ENCODE data around the gene OR56B1.

OR56B1 gene

DNA sequence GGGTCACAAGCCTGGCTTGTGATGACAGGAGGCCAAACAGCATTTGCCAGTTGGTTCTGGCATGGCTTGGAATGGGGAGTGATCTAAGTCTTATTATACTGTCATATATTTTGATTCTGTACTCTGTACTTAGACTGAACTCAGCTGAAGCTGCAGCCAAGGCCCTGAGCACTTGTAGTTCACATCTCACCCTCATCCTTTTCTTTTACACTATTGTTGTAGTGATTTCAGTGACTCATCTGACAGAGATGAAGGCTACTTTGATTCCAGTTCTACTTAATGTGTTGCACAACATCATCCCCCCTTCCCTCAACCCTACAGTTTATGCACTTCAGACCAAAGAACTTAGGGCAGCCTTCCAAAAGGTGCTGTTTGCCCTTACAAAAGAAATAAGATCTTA, 843 bp downstream of the OR56B1 start:
- DNase-seq: no peak

DNA sequence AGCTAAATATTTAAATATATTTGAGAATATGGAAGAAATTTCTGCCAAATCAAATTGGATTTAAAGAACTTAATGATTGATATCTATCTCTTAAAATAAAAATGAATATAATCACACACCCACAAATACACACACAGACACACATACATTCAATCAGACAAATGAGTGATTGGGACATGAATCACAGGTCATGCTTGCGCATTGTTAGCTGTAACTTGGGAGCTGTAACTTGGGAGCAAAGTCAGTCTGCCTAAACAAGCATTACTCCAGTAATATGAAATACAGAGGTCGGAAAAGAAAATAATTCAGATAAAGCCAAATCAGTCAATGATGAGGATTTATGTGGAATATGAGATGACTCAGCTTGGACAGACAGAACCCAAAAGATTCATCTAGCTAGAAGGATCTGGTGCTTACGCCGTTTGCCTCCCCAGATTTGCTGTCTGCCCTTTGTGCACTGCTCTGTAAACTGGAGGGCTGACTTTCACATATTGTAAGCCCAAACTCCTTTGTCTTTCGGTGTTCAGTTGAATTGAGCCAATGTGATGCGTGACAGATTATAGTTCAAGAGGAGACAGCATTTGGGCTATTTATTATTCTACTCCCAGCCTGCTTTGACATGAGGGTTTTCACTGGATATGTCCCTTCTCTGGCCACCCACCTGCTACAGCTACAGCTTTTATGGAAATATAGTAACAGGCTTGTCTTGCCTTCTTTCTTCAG, 1.6 kb downstream of the OR56B1 start:
- DNase-seq: no peak

DNA sequence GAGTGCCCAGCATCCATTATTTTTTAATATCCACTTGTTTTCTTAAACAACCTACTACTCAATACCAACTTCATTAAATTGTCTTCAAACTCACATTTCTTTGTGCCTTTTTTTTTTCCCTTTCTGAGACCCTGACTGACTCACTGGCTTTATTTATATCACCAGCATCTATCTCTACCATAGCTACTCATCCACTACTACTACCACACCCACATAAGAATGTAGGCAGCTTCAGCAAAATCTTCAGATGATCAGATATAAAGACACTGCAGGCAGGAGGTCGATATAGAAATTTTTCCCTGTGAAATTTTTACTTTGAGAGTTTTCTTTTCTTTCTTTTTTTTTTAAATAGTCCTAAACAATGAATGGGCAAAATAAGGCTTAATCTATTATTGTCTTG, 2.2 kb downstream of the OR56B1 start:
- DNase-seq: no peak

DNA sequence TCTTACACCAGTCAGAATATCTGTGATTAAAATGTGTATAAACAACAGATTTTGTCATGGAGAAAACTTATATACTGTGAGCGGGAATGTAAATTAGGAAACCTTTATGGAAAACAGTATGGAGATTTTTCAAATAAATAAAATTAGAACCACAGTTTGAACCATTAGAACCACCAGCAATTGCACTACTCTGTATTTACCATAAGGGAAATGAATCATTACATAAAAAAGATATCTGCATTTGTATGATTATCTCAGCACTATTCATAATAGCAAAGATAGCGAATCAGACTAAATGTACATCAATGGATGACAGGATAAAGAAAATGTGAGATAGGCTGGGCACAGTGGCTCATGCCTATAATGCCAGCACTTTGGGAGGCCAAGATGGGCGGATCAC, 10.4 kb downstream of the OR56B1 start:
- no peak for DNase-seq

DNA sequence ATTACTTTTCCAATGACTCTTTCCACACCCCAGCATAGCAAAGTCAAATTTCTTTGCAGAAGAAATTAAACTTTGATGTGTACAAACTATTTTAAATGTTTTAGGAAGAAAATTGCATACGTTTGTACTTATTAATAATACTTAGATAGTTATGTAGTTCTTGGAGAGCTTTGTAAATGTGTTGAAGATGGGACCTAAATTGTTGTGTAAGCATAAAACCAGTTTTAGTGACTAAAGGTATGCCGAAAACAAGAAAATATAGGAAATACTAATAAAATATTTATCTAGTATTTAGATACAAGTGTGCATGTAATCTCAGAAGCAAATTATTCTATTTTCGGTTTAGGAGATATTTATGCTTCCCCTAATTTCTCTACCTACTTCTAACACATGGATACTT, 13.6 kb downstream of the OR56B1 start:
- no peak for DNase-seq

DNA sequence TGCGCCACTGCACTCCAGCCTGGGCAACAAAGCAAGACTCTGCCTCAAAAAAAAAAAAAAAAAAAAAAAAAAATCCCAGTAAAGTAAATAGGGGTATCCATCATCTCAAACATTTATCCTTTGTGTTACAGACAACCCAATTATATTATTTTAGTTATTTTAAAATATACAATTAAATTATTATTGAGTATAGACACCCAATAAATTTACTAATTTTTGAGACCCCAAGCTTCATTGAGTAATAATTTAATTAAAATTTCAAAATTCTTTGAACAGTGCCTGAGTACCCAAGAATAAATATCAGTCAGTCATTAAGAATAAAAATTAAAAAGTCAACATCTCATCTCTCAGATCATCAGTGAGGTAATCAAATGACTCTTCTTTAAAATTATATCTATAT, 17.7 kb downstream of the OR56B1 start, which contains the start of gene OR52N4:
Gene OR52N4, plus strand, starts transcription at position 301 of the 400 bp plus-strand sequence. CDS start 498 bp downstream, outside the sequence.
- DNase-seq: no peak

DNA sequence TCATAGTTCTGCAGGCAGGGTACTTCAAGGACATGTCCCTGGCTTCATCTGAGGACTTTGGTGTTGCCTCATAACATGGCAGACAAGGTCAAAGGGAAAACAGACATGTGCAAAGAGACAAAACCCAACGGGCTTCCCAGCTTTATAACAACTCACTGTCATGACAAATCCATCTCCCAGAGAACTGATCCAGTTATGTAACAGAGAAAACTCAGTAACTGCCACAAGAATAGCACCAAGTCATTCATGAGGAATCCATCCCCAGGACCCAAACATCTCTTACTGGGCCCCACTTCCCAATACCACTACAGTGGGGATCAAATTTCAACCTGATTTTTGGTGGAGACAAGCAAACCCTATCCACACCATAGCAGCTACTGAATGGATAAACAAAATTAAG, 30.8 kb downstream of the OR56B1 start:
- DNase-seq: no peak

DNA sequence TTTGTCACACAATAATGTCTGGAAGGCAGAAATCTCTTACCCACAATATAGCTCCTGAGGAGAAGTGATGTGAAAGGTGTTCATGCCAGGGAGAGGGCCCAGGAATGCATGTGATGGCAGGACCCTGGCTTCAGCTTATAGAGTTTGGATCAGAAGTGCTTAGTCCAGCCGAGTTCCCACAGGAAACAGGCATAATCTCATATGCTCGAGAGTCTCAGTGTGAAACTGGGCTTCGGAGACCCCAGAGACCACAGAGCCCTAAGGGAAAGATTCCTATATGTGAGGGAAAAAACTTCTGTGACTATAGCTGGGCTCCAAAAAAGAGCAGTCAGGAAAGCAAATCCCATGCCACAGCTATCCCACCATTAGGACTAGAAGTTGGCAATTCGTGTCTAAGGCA, 47.0 kb downstream of the OR56B1 start, which contains the start of gene OR52N5:
Gene OR52N5, minus strand, starts transcription at position 101 of the 400 bp plus-strand sequence. CDS start 4,721 bp downstream, outside the sequence.
- no peak for DNase-seq
